HCT116 (cell line): ENCODE results near the gene ZRANB1. TPM values are rescaled to one million over a fixed set of nuclear protein-coding genes. Genes with fewer than 3 reads are reported as not detected.

Experiments used
- ATAC-seq: fragments of 200-7000 bp; cut with Tn5 transposase; 2 replicates; pipeline ENCODE4 v1.9.1; 2020; ENCODE audit warnings: mild to moderate bottlenecking, moderate library complexity
- BruUV-seq: library from RNA; stranded (reverse); fragments of 400-500 nt; replicated peaks from 2 replicates; lab custom pipeline; 2021; lab: Mats Ljungman, UMichigan
- CTCF ChIA-PET: fragments of 300-600 bp; sonication (Branson Sonifier 250); formaldehyde crosslinking; loops from one replicate; lab custom pipeline; 2021; ENCODE audit warnings: antibody characterized with exemption; lab: Charles Lee
- POLR2A ChIA-PET: fragments of 300-600, 350-600 bp; sonication (Branson Sonifier 250); formaldehyde crosslinking; loops from one replicate; lab custom pipeline; 2021; ENCODE audit warnings: antibody characterized with exemption; lab: Charles Lee
- RAD21 ChIA-PET, 2 experiments: fragments of 300-600 bp; sonication (Branson Sonifier 250); formaldehyde crosslinking; loops; one replicate each; lab custom pipeline; 2023; ENCODE audit warnings: low total read pairs in 2 of 2; ENCODE audit not compliant: uncharacterized antibody in 2 of 2, unreplicated experiment in 2 of 2, low non-redundant PET in 1 of 2; lab: Charles Lee
- DNase-seq: peaks from one replicate; pipeline ENCODE4 v3.0.0-alpha.2; 2010; ENCODE audit warnings: low read depth, low spot score
- H2AFZ ChIP-seq: fragments of 200-600 bp; shearing (Covaris generic), sonication (generic); 2 replicates; pipeline ENCODE4 v1.6.1; 2017; ENCODE audit warnings: low read depth, mixed run types, mixed read lengths, antibody characterized with exemption, low read length; ENCODE audit not compliant: poor library complexity, severe bottlenecking
- H3K27ac ChIP-seq: 2 replicates; pipeline ENCODE4 v1.5.1; 2012; ENCODE audit warnings: low read depth, low read length
- H3K27me3 ChIP-seq: fragments of 200-600 bp; sonication (generic); 2 replicates; pipeline ENCODE4 v1.6.1; 2016; ENCODE audit warnings: mixed run types, low read length, mixed read lengths; ENCODE audit not compliant: insufficient read depth
- H3K36me3 ChIP-seq, 2 experiments: fragments of 200-500 bp in 1 of 2; fragments of 200-600 bp in 1 of 2; sonication (Bioruptor generic) in 1 of 2; sonication (generic) in 1 of 2; 2 replicates each; pipeline versions ENCODE4 v1.5.1 to v1.6.1; 2014 to 2016; ENCODE audit warnings: low read length in 2 of 2, inconsistent platforms in 1 of 2, mixed read lengths in 1 of 2, mixed run types in 1 of 2; ENCODE audit not compliant: insufficient read depth in 2 of 2, control insufficient read depth in 1 of 2
- H3K4me1 ChIP-seq, 2 experiments: fragments of 200-600 bp in 1 of 2; sonication (generic) in 1 of 2; 2 replicates each; pipeline versions ENCODE4 v1.5.1 to v1.6.1; 2012 to 2017; ENCODE audit warnings: low read length in 2 of 2, inconsistent platforms in 1 of 2, mild to moderate bottlenecking in 1 of 2, mixed read lengths in 1 of 2, mixed run types in 1 of 2, moderate library complexity in 1 of 2; ENCODE audit not compliant: insufficient read depth in 2 of 2, control insufficient read depth in 1 of 2
- H3K4me2 ChIP-seq: fragments of 200-600 bp; sonication (generic); 2 replicates; pipeline ENCODE4 v1.6.1; 2017; ENCODE audit warnings: mixed run types, low read length, mixed read lengths
- H3K4me3 ChIP-seq, 2 experiments: fragments of 200-600 bp in 1 of 2; sonication (generic) in 1 of 2; replicated peaks in 1 of 2; 2 replicates each; pipeline ENCODE4 v1.5.1; 2011 to 2016; ENCODE audit warnings: low read length in 2 of 2, control low read depth in 1 of 2, low read depth in 1 of 2, mild to moderate bottlenecking in 1 of 2, mixed read lengths in 1 of 2, mixed run types in 1 of 2
- H3K79me2 ChIP-seq: fragments of 200-600 bp; sonication (generic); 2 replicates; pipeline ENCODE4 v1.6.1; 2017; ENCODE audit warnings: mild to moderate bottlenecking, mixed run types, low read length, moderate library complexity, mixed read lengths; ENCODE audit not compliant: insufficient read depth
- H3K9ac ChIP-seq: fragments of 200-600 bp; sonication (generic); 2 replicates; pipeline ENCODE4 v1.6.1; 2016; ENCODE audit warnings: low read length, mixed read lengths
- H3K9me2 ChIP-seq: fragments of 200-600 bp; sonication (generic), shearing (Covaris generic); 2 replicates; pipeline ENCODE4 v1.6.1; 2017; ENCODE audit warnings: mixed run types, mild to moderate bottlenecking, moderate library complexity; ENCODE audit not compliant: insufficient read depth
- H3K9me3 ChIP-seq, 2 experiments: fragments of 200-500 bp in 1 of 2; fragments of 200-600 bp in 1 of 2; sonication (Bioruptor generic) in 1 of 2; sonication (generic) in 1 of 2; 2 replicates each; pipeline ENCODE4 v1.6.1; 2014 to 2017; ENCODE audit warnings: low read length in 2 of 2, mixed read lengths in 2 of 2, inconsistent platforms in 1 of 2, low read depth in 1 of 2, mild to moderate bottlenecking in 1 of 2, mixed run types in 1 of 2, moderate library complexity in 1 of 2; ENCODE audit not compliant: control insufficient read depth in 1 of 2, insufficient read depth in 1 of 2
- H4K20me1 ChIP-seq: fragments of 200-600 bp; sonication (generic), shearing (Covaris generic); 2 replicates; pipeline ENCODE4 v1.6.1; 2017; ENCODE audit warnings: mixed run types, mild to moderate bottlenecking, moderate library complexity; ENCODE audit not compliant: insufficient read depth
- ATF3 ChIP-seq: IDR thresholded peaks from 2 replicates; pipeline ENCODE4 v1.6.1; 2012
- CBX3 ChIP-seq: IDR thresholded peaks from 2 replicates; pipeline ENCODE4 v1.6.1; 2012; ENCODE audit warnings: low read depth
- CEBPB ChIP-seq: IDR thresholded peaks from 2 replicates; pipeline ENCODE4 v1.6.1; 2012; ENCODE audit warnings: low read depth
- ELF1 ChIP-seq: IDR thresholded peaks from 2 replicates; pipeline ENCODE4 v1.6.1; 2012; ENCODE audit warnings: low read depth, borderline replicate concordance
- EZH2 ChIP-seq: fragments of 200-600 bp; sonication (generic); IDR thresholded peaks from 2 replicates; pipeline ENCODE4 v1.6.1; 2017; ENCODE audit warnings: antibody characterized with exemption, mixed run types
- EZH2phosphoT487 ChIP-seq: fragments of 200-600 bp; IDR thresholded peaks from 2 replicates; pipeline ENCODE4 v1.6.1; 2018; ENCODE audit warnings: antibody characterized with exemption, borderline replicate concordance
- FOSL1 ChIP-seq: IDR thresholded peaks from 2 replicates; pipeline ENCODE4 v1.6.1; 2012; ENCODE audit warnings: low read depth
- MAX ChIP-seq: IDR thresholded peaks from 2 replicates; pipeline ENCODE4 v1.6.1; 2012
- POLR2AphosphoS5 ChIP-seq: IDR thresholded peaks from 2 replicates; pipeline ENCODE4 v1.6.1; 2011; ENCODE audit warnings: mild to moderate bottlenecking, low read depth, low read length, moderate library complexity
- RAD21 ChIP-seq: IDR thresholded peaks from 2 replicates; pipeline ENCODE4 v1.6.1; 2012; ENCODE audit warnings: low read depth, mild to moderate bottlenecking
- REST ChIP-seq: IDR thresholded peaks from 2 replicates; pipeline ENCODE4 v1.6.1; 2012; ENCODE audit warnings: low read depth
- SIN3A ChIP-seq: IDR thresholded peaks from 2 replicates; pipeline ENCODE4 v1.6.1; 2012; ENCODE audit warnings: low read depth
- TCF7L2 ChIP-seq: IDR thresholded peaks from 2 replicates; pipeline ENCODE4 v1.7.0; 2011; ENCODE audit warnings: borderline replicate concordance, inconsistent platforms; ENCODE audit not compliant: insufficient read depth, insufficient read length; ENCODE audit errors: extremely low read depth
- ZNF274 ChIP-seq: fragments of 200-500 bp; sonication (Bioruptor generic); IDR thresholded peaks from 2 replicates; pipeline ENCODE4 v1.6.1; 2014; ENCODE audit warnings: mild to moderate bottlenecking, low read depth, low read length, inconsistent platforms
- intact Hi-C: fragments of 100-400 bp; cut with micrococcal nuclease; formaldehyde crosslinking; loops from 2 replicates; pipeline ENCODE4 v1.10.0; 2022
- total RNA-seq: library from RNA; stranded (reverse); gene quantifications from one replicate; pipeline ENCODE4 v1.2.1, GENCODE V29; 2021; ENCODE audit not compliant: unreplicated experiment

Gene ZRANB1
- total RNA-seq, 1 experiment from 2014 or later, result 23.9 TPM

- Histone ChIP-seq H3K9me2 (no peaks in the 10 kb centered on the region), H3K27me3 (no peaks in the 10 kb centered on the region), H3K9ac (no peak overlapping the region), H3K79me2 (peaks cover 3% of the 10 kb centered on the region; the same call in 1 of the 2 replicates), H4K20me1 (peaks cover 10% of the 10 kb centered on the region; the same call in 1 of the 2 replicates), H3K9me3 (no peaks in the 10 kb centered on the region), H3K4me3 (no peak overlapping the region), H3K4me1 (no peaks in the 10 kb centered on the region), H3K4me2 (no peak overlapping the region), H3K27ac (no peak overlapping the region), H3K36me3 (peaks cover 54 to 61% of the 10 kb centered on the region in 2 experiments), H2AFZ (no peak overlapping the region)
- ChIA-PET RAD21 (interaction anchor here in 1 of 2 experiments (0.7 kb wide), 1 partner anchor 12 kb away, joined by 4 read pairs; no protein-coding TSS in a partner anchor), CTCF (interaction anchor here (2.4 kb wide), 1 partner anchor 57 kb away, joined by 17 read pairs; no protein-coding TSS in a partner anchor), POLR2A (no interaction called here)
- BruUV-seq, result no TSS peak
- DNase-seq (no peak), ATAC-seq (no peak)
- TF ChIP-seq TCF7L2 (no peak), RAD21 (no peak), FOSL1 (no peak), CBX3 (no peak), POLR2AphosphoS5 (peak; percentile 41; the same call in 1 of the 2 replicates), ELF1 (no peak)
- intact Hi-C loops, result loop anchor here (5.0 to 10.0 kb wide), 2 partner anchors 354 to 636 kb away; no protein-coding TSS in a partner anchor
These were observed 49.0 kb downstream of the ZRANB1 start for GRCh38 chr10:124990671-124991625.

GRCh38 chr10:124991835-124992234 is 49.9 kb downstream of the ZRANB1 start:
- H3K79me2 ChIP-seq, result peaks cover 3% of the 10 kb centered on the region; the same call in 1 of the 2 replicates
- H3K9me2 ChIP-seq, result no peaks in the 10 kb centered on the region
- no TSS peak for BruUV-seq
- H3K27ac ChIP-seq, result no peak overlapping the region
- H3K27me3 ChIP-seq, result no peaks in the 10 kb centered on the region
- no peak overlapping the region for H3K4me3 ChIP-seq
- peaks cover 57 to 58% of the 10 kb centered on the region in 2 experiments for H3K36me3 ChIP-seq
- no peak overlapping the region for H3K9ac ChIP-seq
- no peaks in the 10 kb centered on the region for H3K9me3 ChIP-seq
- H3K4me2 ChIP-seq, result no peak overlapping the region
- ATAC-seq, result no peak
- ChIA-PET POLR2A (no interaction called here), CTCF (interaction anchor here (0.8 to 2.4 kb wide), 11 partner anchors 10 to 831 kb away, joined by 3 to 17 read pairs (median 5); partner anchors contain the start of genes BCCIP and UROS), RAD21 (interaction anchor here (0.7 to 1.0 kb wide), 3 partner anchors 12 to 71 kb away, joined by 3 to 6 read pairs (median 4); no protein-coding TSS in a partner anchor)
- DNase-seq, result no peak
- no peaks in the 10 kb centered on the region for H3K4me1 ChIP-seq
- no peak overlapping the region for H2AFZ ChIP-seq
- intact Hi-C loops, result loop anchor here (1.0 to 10.0 kb wide), 3 partner anchors 153 to 635 kb away; no protein-coding TSS in a partner anchor
- peaks cover 10% of the 10 kb centered on the region; the same call in 1 of the 2 replicates for H4K20me1 ChIP-seq
- TF ChIP-seq ATF3 (no peak), MAX (no peak), ZNF274 (no peak), CEBPB (no peak), RAD21 (no peak), EZH2 (no peak), SIN3A (no peak), EZH2phosphoT487 (no peak), CBX3 (no peak), REST (no peak)
